ENCODE measurements around the gene ROBO2.

GRCh38 chr3:77096145-77096544, 56.2 kb downstream of the ROBO2 start:
- TF ChIP-seq CTCF (conservative IDR thresholded peaks at IDR 0.05) = no peak
- TF ChIP-seq ZFX (IDR thresholded peaks at IDR 0.05) = no peak
